HL-60 (cell line): ENCODE data around the gene UBR4.

Experiments used
- POLR2AphosphoS5 ChIP-seq: IDR thresholded peaks from 2 replicates; pipeline ENCODE4 v1.6.1; 2012; ENCODE audit warnings: low read depth
- REST ChIP-seq: IDR thresholded peaks from 2 replicates; pipeline ENCODE4 v1.6.1; 2012; ENCODE audit warnings: low read depth; ENCODE audit not compliant: insufficient replicate concordance
- TF ChIP-seq, protein P1 (sequence below): IDR thresholded peaks from one replicate; pipeline ENCODE4 v1.5.1; 2011; ENCODE audit warnings: low read length, control low read depth, inconsistent platforms; ENCODE audit not compliant: insufficient read depth

DNA sequence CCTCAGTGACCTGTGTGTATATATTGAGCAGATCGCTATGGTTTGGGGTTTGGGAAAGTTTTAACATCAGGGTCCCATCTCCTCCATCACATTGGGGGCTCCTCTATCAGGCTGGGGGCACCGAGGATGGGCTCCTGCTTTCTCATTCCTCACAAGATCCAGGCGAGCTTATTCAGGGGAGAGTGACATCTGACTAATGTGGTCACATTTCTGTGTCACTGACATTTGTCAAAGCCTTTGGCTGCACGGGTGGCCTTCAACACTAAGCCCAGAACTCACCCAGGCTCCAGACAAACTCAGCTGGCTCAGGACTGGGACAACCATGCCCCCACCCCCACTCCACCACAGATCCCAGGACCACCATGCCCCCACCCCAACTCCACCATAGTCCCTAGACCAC lies 150.3 kb downstream of the UBR4 start:
- no peak for TF ChIP-seq REST
- TF ChIP-seq, protein P1, sequence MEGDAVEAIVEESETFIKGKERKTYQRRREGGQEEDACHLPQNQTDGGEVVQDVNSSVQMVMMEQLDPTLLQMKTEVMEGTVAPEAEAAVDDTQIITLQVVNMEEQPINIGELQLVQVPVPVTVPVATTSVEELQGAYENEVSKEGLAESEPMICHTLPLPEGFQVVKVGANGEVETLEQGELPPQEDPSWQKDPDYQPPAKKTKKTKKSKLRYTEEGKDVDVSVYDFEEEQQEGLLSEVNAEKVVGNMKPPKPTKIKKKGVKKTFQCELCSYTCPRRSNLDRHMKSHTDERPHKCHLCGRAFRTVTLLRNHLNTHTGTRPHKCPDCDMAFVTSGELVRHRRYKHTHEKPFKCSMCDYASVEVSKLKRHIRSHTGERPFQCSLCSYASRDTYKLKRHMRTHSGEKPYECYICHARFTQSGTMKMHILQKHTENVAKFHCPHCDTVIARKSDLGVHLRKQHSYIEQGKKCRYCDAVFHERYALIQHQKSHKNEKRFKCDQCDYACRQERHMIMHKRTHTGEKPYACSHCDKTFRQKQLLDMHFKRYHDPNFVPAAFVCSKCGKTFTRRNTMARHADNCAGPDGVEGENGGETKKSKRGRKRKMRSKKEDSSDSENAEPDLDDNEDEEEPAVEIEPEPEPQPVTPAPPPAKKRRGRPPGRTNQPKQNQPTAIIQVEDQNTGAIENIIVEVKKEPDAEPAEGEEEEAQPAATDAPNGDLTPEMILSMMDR: no peak
- no peak for TF ChIP-seq POLR2AphosphoS5
